Uterus (tissue), 4 donors: ENCODE measurements around the gene NHS. TPM values are rescaled to one million over a fixed set of nuclear protein-coding genes. Genes with fewer than 3 reads are reported as not detected.

Source experiments
- DNase-seq, 2 donors: peaks; one replicate each; pipeline ENCODE4 v3.0.0-alpha.2; 2019 to 2020
- H3K27ac ChIP-seq, 2 donors: fragments of 200-600 bp; sonication (generic); 1 replicate in 1 of 2; 2 replicates in 1 of 2; pipeline ENCODE4 v1.5.1; 2016 to 2018
- H3K27me3 ChIP-seq, 2 donors: fragments of 200-600 bp; sonication (generic); one replicate each; pipeline ENCODE4 v1.5.1; 2018 to 2019; ENCODE audit warnings: control low read depth in 1 of 2
- H3K36me3 ChIP-seq, 2 donors: fragments of 200-600 bp; sonication (generic); one replicate each; pipeline ENCODE4 v1.5.1; 2019; ENCODE audit warnings: control low read depth in 1 of 2
- H3K4me1 ChIP-seq, 2 donors: fragments of 200-600 bp; sonication (generic); one replicate each; pipeline ENCODE4 v1.5.1; 2018 to 2019; ENCODE audit warnings: control low read depth in 1 of 2
- H3K4me3 ChIP-seq, 2 donors: fragments of 200-600 bp; sonication (generic); 1 replicate in 1 of 2; 2 replicates in 1 of 2; pipeline ENCODE4 v1.5.1; 2018 to 2019; ENCODE audit warnings: mild to moderate bottlenecking in 1 of 2
- H3K9me3 ChIP-seq, 2 donors: fragments of 200-600 bp; sonication (generic); one replicate each; pipeline ENCODE4 v1.5.1; 2019; ENCODE audit warnings: control low read depth in 1 of 2
- CTCF ChIP-seq, 4 experiments: fragments of 200-600 bp in 2 of 4; fragments of 450-650 bp in 2 of 4; sonication (generic) in 2 of 4; IDR thresholded peaks; one replicate each; pipeline ENCODE4 v1.5.1; 2016 to 2019; ENCODE audit warnings: antibody characterized with exemption in 4 of 4, mild to moderate bottlenecking in 2 of 4, moderate library complexity in 1 of 4
- POLR2A ChIP-seq, 2 donors: fragments of 450-650 bp; IDR thresholded peaks; one replicate each; pipeline ENCODE4 v1.6.1; 2016; ENCODE audit warnings: antibody characterized with exemption in 2 of 2, mild to moderate bottlenecking in 1 of 2, moderate library complexity in 1 of 2
- intact Hi-C: fragments of 100-400 bp; cut with DNase I; formaldehyde crosslinking; loops from one replicate; pipeline ENCODE4 v1.15.1; 2023; ENCODE audit warnings: low total_unique reads
- total RNA-seq, 4 donors: library from RNA; depleted of rRNA in 3 of 4; stranded (reverse); fragments of >200 nt in 3 of 4; gene quantifications; one replicate each; pipeline versions ENCODE4 v1.1.0 to v1.2.4, GENCODE V29; 2014 to 2023
- donor health status: DM: yes; HTN: yes; CAD: no.

NHS gene
- total RNA-seq, 4 donors from 2014 or later, result 3.5 to 14.3 (median 9.5) TPM

- Histone ChIP-seq H3K4me1 (peaks cover 0 to 4% of the 10 kb centered on the region in 2 donors), H3K9me3 (no peaks in the 10 kb centered on the region), H3K27ac (no peak overlapping the region), H3K36me3 (no peaks in the 10 kb centered on the region), H3K4me3 (no peak overlapping the region), H3K27me3 (no peaks in the 10 kb centered on the region)
- TF ChIP-seq POLR2A (IDR thresholded peaks at IDR 0.05) (no peak), CTCF (IDR thresholded peaks at IDR 0.05) (no peak)
- no peak for DNase-seq
- intact Hi-C loops, result no loop called here
Observed at GRCh38 chrX:17476411-17476810, 101.4 kb downstream of the NHS start.

GRCh38 chrX:17481086-17481485 is 106.1 kb downstream of the NHS start:
- H3K4me1 ChIP-seq, result peaks cover 0 to 2% of the 10 kb centered on the region in 2 donors
- H3K4me3 ChIP-seq, result no peak overlapping the region
- no peak for DNase-seq
- H3K27me3 ChIP-seq, result no peaks in the 10 kb centered on the region
- intact Hi-C loops, result no loop called here
- no peak for TF ChIP-seq POLR2A (IDR thresholded peaks at IDR 0.05)
- no peak for TF ChIP-seq CTCF (IDR thresholded peaks at IDR 0.05)
- H3K27ac ChIP-seq, result no peak overlapping the region
- no peaks in the 10 kb centered on the region for H3K9me3 ChIP-seq
- no peaks in the 10 kb centered on the region for H3K36me3 ChIP-seq

- TF ChIP-seq CTCF (IDR thresholded peaks at IDR 0.05), result no peak
- TF ChIP-seq POLR2A (IDR thresholded peaks at IDR 0.05), result no peak
- intact Hi-C loops, result no loop called here
Observed at GRCh38 chrX:17484592-17484991, 109.6 kb downstream of the NHS start.

GRCh38 chrX:17485391-17485790 is 110.4 kb downstream of the NHS start:
- Histone ChIP-seq H3K27ac (no peak overlapping the region), H3K27me3 (no peaks in the 10 kb centered on the region), H3K9me3 (no peaks in the 10 kb centered on the region), H3K36me3 (no peaks in the 10 kb centered on the region), H3K4me3 (no peak overlapping the region), H3K4me1 (no peaks in the 10 kb centered on the region)
- intact Hi-C loops, result no loop called here
- DNase-seq, result no peak
- no peak for TF ChIP-seq POLR2A (IDR thresholded peaks at IDR 0.05)
- TF ChIP-seq CTCF (IDR thresholded peaks at IDR 0.05), result no peak

More at GRCh38 chrX:17484592-17484991, 109.6 kb downstream of the NHS start:
- Histone ChIP-seq H3K4me1 (no peaks in the 10 kb centered on the region), H3K27ac (no peak overlapping the region), H3K4me3 (no peak overlapping the region), H3K27me3 (no peaks in the 10 kb centered on the region), H3K36me3 (no peaks in the 10 kb centered on the region), H3K9me3 (no peaks in the 10 kb centered on the region)
- DNase-seq, result no peak

- intact Hi-C loops, result no loop called here
- no peak for DNase-seq
Observed at GRCh38 chrX:17488036-17488435, 113.0 kb downstream of the NHS start.

More at GRCh38 chrX:17488036-17488435, 113.0 kb downstream of the NHS start:
- Histone ChIP-seq H3K36me3 (no peaks in the 10 kb centered on the region), H3K4me3 (no peak overlapping the region), H3K9me3 (no peaks in the 10 kb centered on the region), H3K4me1 (no peaks in the 10 kb centered on the region), H3K27ac (no peak overlapping the region), H3K27me3 (no peaks in the 10 kb centered on the region)
- TF ChIP-seq CTCF (IDR thresholded peaks at IDR 0.05) (no peak), POLR2A (IDR thresholded peaks at IDR 0.05) (no peak)
